Natural killer cell treated with Interleukin-12 subunit alpha and Interleukin-12 subunit beta and Interleukin-15 and Interleukin-18, amount 100 ng/mL, for 72 hours (primary cell): ENCODE data around the gene CD58. TPM values are rescaled to one million over a fixed set of nuclear protein-coding genes. Genes with fewer than 3 reads are reported as not detected.
"Not testable (repeated sequence)": the region's sequence is repeated elsewhere in the genome, so short reads cannot be mapped to it uniquely, and the experiment has no call there.

ENCODE experiments used
- ATAC-seq, 2 donors: fragments of 150-1000 bp; cut with Tn5 transposase in 1 of 2; sonication (Bioruptor Pico), chemical (Tn5 transposase) in 1 of 2; 2 replicates each; pipeline ENCODE4 v1.10.0; 2021
- DNase-seq: peaks from one replicate; pipeline ENCODE4 v3.0.0; 2022; ENCODE audit warnings: low spot score
- H3K27ac Mint-ChIP-seq, 2 donors: 1 replicate in 1 of 2; 2 replicates in 1 of 2; pipeline ENCODE4 v1.8.0; 2022; ENCODE audit warnings: mixed read lengths in 2 of 2, mild to moderate bottlenecking in 1 of 2, moderate library complexity in 1 of 2
- H3K27me3 Mint-ChIP-seq, 2 donors: 1 replicate in 1 of 2; 2 replicates in 1 of 2; pipeline ENCODE4 v1.8.0; 2022; ENCODE audit warnings: mixed read lengths in 2 of 2
- H3K36me3 Mint-ChIP-seq: one replicate; pipeline ENCODE4 v1.8.0; 2022; ENCODE audit warnings: mixed read lengths
- H3K4me1 Mint-ChIP-seq, 2 donors: 1 replicate in 1 of 2; 2 replicates in 1 of 2; pipeline ENCODE4 v1.8.0; 2022; ENCODE audit warnings: low read depth in 2 of 2, mixed read lengths in 2 of 2, mild to moderate bottlenecking in 1 of 2
- H3K4me3 Mint-ChIP-seq: one replicate; pipeline ENCODE4 v1.8.0; 2022; ENCODE audit warnings: mixed read lengths
- H3K9me3 Mint-ChIP-seq: 2 replicates; pipeline ENCODE4 v1.8.0; 2022; ENCODE audit warnings: mixed read lengths
- total RNA-seq, 2 donors: library from RNA; stranded (reverse); gene quantifications; one replicate each; pipeline ENCODE4 v1.2.3, GENCODE V29; 2022

CD58 gene
- total RNA-seq, 2 donors from 2014 or later: 40.1 to 52.7 TPM

DNA sequence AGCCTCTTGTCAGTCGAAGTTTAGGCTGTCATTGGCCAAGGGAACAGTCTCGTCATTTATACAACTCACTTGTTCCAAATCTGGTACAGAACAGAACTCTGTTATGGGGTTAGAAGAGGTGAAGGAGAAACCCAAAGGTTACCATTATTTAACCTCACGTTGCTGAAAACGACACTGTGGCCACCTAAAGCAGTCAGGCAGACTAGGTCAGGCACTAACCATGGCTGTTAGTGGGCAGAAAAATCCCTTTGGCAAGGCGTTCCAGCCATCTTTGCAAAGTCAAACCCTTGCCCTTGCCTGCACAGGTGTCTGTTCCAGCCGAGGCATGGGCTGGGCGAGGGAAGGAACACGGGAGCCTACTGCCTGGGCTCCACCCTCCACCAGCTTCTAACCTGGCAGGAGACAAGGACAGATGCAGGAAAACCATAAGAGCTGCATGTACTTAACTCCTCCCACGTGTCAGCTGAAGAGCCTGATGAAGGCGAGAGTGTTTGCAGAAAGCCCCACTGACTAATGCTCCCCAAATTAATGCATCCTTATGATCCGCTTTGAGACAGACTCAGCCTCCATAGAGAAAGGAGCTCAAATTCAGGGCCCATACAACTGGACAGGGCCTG lies 27.7 kb upstream of the CD58 start:
- ATAC-seq: peak in 1 of 2 donors; percentile 3
- not testable (repeated sequence) for H3K4me1 Mint-ChIP-seq, H3K27ac Mint-ChIP-seq, DNase-seq, H3K4me3 Mint-ChIP-seq, H3K9me3 Mint-ChIP-seq, H3K36me3 Mint-ChIP-seq
- peaks cover 19 to 34% of the 10 kb centered on the region in 2 donors for H3K27me3 Mint-ChIP-seq

GRCh38 chr1:116597388-116597787 lies 26.6 kb upstream of the CD58 start:
- H3K4me1 Mint-ChIP-seq, H3K4me3 Mint-ChIP-seq, H3K9me3 Mint-ChIP-seq, DNase-seq, H3K36me3 Mint-ChIP-seq, H3K27ac Mint-ChIP-seq: not testable (repeated sequence)
- peaks cover 19 to 39% of the 10 kb centered on the region in 2 donors for H3K27me3 Mint-ChIP-seq
- peak in 1 of 2 donors; percentile 29 for ATAC-seq

GRCh38 chr1:116596742-116597307 lies 26.0 kb upstream of the CD58 start:
- not testable (repeated sequence) for DNase-seq, H3K9me3 Mint-ChIP-seq, H3K27ac Mint-ChIP-seq, H3K4me1 Mint-ChIP-seq, H3K4me3 Mint-ChIP-seq, H3K36me3 Mint-ChIP-seq, ATAC-seq
- H3K27me3 Mint-ChIP-seq: peaks cover 19 to 43% of the 10 kb centered on the region in 2 donors

GRCh38 chr1:116595946-116596741 lies 25.3 kb upstream of the CD58 start:
- H3K4me1 Mint-ChIP-seq, H3K36me3 Mint-ChIP-seq, H3K9me3 Mint-ChIP-seq, H3K27ac Mint-ChIP-seq, DNase-seq: not testable (repeated sequence)
- H3K4me3 Mint-ChIP-seq: peak overlapping the region; percentile 59
- peaks cover 19 to 43% of the 10 kb centered on the region in 2 donors for H3K27me3 Mint-ChIP-seq
- ATAC-seq: peak; percentile 55 to 66

DNA sequence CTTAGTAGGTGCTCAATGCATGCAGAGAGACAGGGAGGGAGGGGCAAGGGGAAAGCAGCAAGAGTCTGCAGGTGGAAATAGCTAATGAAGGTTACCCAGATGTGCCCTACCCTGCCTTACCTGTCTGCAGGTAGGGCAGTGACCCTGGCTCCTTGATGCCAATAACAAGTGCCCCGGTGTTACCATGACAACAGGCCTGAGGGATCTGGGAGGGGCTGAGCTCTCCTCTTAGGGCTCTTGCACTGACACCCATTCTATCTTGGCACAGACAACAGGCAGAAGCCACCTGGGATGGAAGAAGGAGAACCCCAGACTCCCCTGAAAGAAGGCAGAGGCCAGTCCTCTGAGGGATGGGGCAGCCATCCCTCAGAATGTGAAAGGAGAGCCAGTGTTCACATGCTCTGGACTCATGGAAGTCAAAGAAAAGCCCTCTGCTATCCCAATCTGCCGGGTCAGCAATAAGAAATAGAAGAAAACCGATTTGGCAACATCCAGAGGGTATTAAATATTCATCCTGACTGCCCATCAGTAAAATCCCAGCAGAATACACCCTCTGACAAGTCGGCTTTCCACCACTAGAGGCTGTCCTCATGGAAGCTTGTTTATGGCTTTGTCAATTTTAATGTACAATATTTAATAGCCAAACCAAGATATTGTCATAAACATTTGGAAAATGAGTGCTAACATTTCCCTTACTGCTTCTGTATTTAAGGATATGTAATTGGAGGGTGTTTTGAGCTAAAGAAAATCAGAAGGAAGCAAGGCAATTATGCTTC lies 24.4 kb upstream of the CD58 start:
- H3K9me3 Mint-ChIP-seq, H3K36me3 Mint-ChIP-seq, H3K27ac Mint-ChIP-seq, H3K4me3 Mint-ChIP-seq, DNase-seq, ATAC-seq: not testable (repeated sequence)
- Mint-ChIP-seq H3K4me1 (peaks cover 11 to 12% of the 10 kb centered on the region in 2 donors), H3K27me3 (peaks cover 19 to 43% of the 10 kb centered on the region in 2 donors)

- Mint-ChIP-seq H3K4me1 (peaks cover 23 to 24% of the 10 kb centered on the region in 2 donors), H3K27me3 (peaks cover 12 to 43% of the 10 kb centered on the region in 2 donors)
- not testable (repeated sequence) for H3K9me3 Mint-ChIP-seq, H3K27ac Mint-ChIP-seq, H3K4me3 Mint-ChIP-seq, ATAC-seq, H3K36me3 Mint-ChIP-seq, DNase-seq
These were observed 23.2 kb upstream of the CD58 start for GRCh38 chr1:116593977-116594376.

DNA sequence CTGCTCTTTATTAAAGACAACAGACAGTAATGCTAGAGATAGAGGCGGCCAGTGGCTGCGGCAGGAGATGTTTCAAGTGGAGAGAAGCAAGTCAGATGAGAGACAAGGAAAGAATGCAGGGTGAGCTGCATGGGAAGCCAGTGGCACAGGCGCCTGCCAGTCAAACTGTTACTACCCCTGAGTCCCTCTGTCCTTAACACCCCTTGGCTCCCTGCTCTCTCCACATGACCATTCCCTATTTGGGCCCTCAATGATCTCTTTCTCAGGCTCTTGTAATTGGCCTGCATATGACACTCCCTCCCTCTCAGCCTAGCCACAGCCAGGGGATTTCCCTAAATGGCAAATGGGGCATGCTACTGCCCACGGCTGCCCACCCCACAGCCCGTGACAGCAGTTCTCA lies 22.6 kb upstream of the CD58 start:
- not testable (repeated sequence) for H3K4me3 Mint-ChIP-seq, H3K36me3 Mint-ChIP-seq, ATAC-seq, H3K27ac Mint-ChIP-seq, H3K9me3 Mint-ChIP-seq
- peaks cover 23 to 24% of the 10 kb centered on the region in 2 donors for H3K4me1 Mint-ChIP-seq
- peaks cover 12 to 43% of the 10 kb centered on the region in 2 donors for H3K27me3 Mint-ChIP-seq
- DNase-seq: peak; percentile 49

GRCh38 chr1:116591951-116592605 lies 21.3 kb upstream of the CD58 start:
- DNase-seq: peak; percentile 48
- H3K4me3 Mint-ChIP-seq, H3K36me3 Mint-ChIP-seq, H3K9me3 Mint-ChIP-seq, H3K27ac Mint-ChIP-seq, ATAC-seq: not testable (repeated sequence)
- H3K4me1 Mint-ChIP-seq: peaks cover 32 to 33% of the 10 kb centered on the region in 2 donors
- peaks cover 23 to 49% of the 10 kb centered on the region in 2 donors for H3K27me3 Mint-ChIP-seq

GRCh38 chr1:116591006-116591950 lies 20.5 kb upstream of the CD58 start:
- Mint-ChIP-seq H3K4me1 (peaks cover 31% of the 10 kb centered on the region in 2 donors), H3K27me3 (peaks cover 29 to 48% of the 10 kb centered on the region in 2 donors)
- H3K27ac Mint-ChIP-seq, H3K4me3 Mint-ChIP-seq, DNase-seq, H3K36me3 Mint-ChIP-seq, ATAC-seq, H3K9me3 Mint-ChIP-seq: not testable (repeated sequence)

GRCh38 chr1:116590359-116591005 lies 19.7 kb upstream of the CD58 start:
- H3K4me3 Mint-ChIP-seq: peak overlapping the region; percentile 36
- ATAC-seq: peak in 1 of 2 donors; percentile 62
- peak overlapping the region in 1 of 2 donors; percentile 57 for H3K27ac Mint-ChIP-seq
- DNase-seq, H3K9me3 Mint-ChIP-seq, H3K36me3 Mint-ChIP-seq: not testable (repeated sequence)
- H3K4me1 Mint-ChIP-seq: peaks cover 23% of the 10 kb centered on the region in 2 donors
- peaks cover 26 to 43% of the 10 kb centered on the region in 2 donors for H3K27me3 Mint-ChIP-seq

- H3K27me3 Mint-ChIP-seq: peaks cover 23 to 35% of the 10 kb centered on the region in 2 donors
- not testable (repeated sequence) for H3K36me3 Mint-ChIP-seq
These were observed 18.4 kb upstream of the CD58 start for GRCh38 chr1:116589101-116589735.

More at GRCh38 chr1:116589101-116589735, 18.4 kb upstream of the CD58 start:
- not testable (repeated sequence) for H3K9me3 Mint-ChIP-seq, ATAC-seq, DNase-seq
- Mint-ChIP-seq H3K27ac (peak overlapping the region in 1 of 2 donors; percentile 35), H3K4me1 (peaks cover 23% of the 10 kb centered on the region in 2 donors), H3K4me3 (peak overlapping the region; percentile 36)
